GM12891 (cell line): ENCODE results near the gene ANKRD44.
A peak's percentile ranks its signal among the peaks of the same experiment; 100 is the strongest.

Experiments used
- DNase-seq: peaks from one replicate; pipeline ENCODE4 v3.0.0; 2011; ENCODE audit warnings: low spot score; ENCODE audit not compliant: insufficient read length
- FAIRE-seq: peaks from 2 replicates; lab custom pipeline; 2011; peaks lifted over from hg19 to GRCh38; lab: Jason Lieb, UNC
- PAX5 ChIP-seq: IDR thresholded peaks from 2 replicates; pipeline ENCODE4 v1.6.1; 2011; ENCODE audit warnings: low read length, moderate library complexity, mild to moderate bottlenecking; ENCODE audit not compliant: insufficient read depth, severe bottlenecking
- POLR2A ChIP-seq: IDR thresholded peaks from 2 replicates; pipeline ENCODE4 v1.6.1; 2011; ENCODE audit warnings: low read depth, low read length, control low read depth
- POLR2AphosphoS5 ChIP-seq: IDR thresholded peaks from 2 replicates; pipeline ENCODE4 v1.6.1; 2011; ENCODE audit warnings: low read depth, low read length, control low read depth
- POU2F2 ChIP-seq: IDR thresholded peaks from 2 replicates; pipeline ENCODE4 v1.6.1; 2011; ENCODE audit warnings: low read depth, mild to moderate bottlenecking, control low read depth, low read length, moderate library complexity
- SPI1 ChIP-seq: IDR thresholded peaks from 2 replicates; pipeline ENCODE4 v1.6.1; 2011; ENCODE audit warnings: low read depth, low read length, control low read depth
- TAF1 ChIP-seq: IDR thresholded peaks from 2 replicates; pipeline ENCODE4 v1.6.1; 2011; ENCODE audit warnings: low read depth, low read length, control low read depth

ANKRD44 gene

DNA sequence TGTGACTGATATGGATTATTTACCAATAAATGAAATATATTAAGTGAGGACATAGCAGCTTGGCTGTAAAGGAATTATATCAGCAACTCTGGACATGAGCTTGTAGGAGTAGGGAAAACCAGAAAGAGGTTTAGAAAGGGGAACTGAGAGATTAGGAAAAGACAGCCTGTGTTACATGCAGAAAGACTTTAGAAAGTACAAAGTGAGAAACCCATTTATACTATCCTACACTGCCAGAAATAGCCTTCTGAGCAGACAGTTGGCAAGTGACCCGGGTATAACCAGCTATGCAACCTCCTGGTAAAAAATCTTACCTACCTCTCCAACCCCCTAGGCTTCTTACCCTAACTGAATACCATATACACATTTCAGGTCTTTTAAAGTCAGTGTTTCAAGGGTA lies 134.1 kb downstream of the ANKRD44 start:
- FAIRE-seq (no peak), DNase-seq (no peak)
- peak; percentile 78 for TF ChIP-seq SPI1
- TF ChIP-seq TAF1, result no peak

DNA sequence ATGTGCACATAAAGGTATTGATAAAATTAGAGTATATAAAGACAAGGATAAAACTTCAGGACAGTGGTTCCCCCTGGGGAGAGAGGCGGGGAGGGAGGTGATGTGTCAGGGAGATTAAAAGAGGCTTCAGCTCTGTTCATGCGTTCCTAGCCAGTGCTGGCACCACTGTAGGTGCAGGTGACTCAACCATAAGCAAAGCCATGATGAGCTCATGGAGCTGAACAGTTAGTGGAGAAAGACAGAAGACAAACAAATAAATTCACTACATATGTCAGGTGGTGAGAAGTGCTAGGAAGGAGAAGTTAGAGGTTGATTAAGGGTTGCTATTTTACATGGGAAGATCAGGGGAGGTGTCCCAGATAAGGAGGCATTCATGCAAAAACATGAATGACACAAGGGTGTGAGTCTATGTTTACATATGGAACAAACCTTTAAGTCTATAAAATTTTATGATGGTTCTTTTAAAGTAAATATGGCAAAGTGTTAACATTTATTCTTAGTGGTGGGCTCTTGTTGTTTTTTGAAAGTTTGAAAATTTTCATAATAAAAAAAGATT lies 136.0 kb downstream of the ANKRD44 start:
- DNase-seq, result no peak
- peak; percentile 16 for FAIRE-seq
- no peak for TF ChIP-seq POLR2AphosphoS5
- no peak for TF ChIP-seq SPI1
- TF ChIP-seq PAX5, result no peak
- no peak for TF ChIP-seq POU2F2
- no peak for TF ChIP-seq POLR2A
- TF ChIP-seq TAF1, result no peak

DNA sequence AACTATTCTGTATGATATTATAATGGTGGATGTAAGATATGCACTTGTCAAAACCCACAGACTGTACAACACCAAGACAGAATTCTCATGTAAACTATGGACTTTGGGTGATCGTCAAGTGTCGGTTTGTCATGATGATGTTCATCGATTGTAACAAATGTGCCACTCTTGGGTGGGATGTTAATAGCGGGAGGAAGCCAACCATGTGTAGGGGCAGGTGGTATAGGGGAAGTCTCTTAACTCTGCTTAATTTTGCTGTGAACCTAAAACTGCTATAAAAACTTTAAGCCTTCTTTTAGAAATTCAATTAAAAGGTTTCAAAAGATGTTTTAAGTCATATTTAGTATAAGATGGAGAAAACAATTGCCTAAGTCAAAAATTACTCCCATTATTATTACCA lies 139.0 kb downstream of the ANKRD44 start:
- no peak for TF ChIP-seq TAF1
- no peak for TF ChIP-seq SPI1
- no peak for TF ChIP-seq POLR2A
- no peak for TF ChIP-seq POLR2AphosphoS5
- no peak for TF ChIP-seq POU2F2
- TF ChIP-seq PAX5, result no peak

DNA sequence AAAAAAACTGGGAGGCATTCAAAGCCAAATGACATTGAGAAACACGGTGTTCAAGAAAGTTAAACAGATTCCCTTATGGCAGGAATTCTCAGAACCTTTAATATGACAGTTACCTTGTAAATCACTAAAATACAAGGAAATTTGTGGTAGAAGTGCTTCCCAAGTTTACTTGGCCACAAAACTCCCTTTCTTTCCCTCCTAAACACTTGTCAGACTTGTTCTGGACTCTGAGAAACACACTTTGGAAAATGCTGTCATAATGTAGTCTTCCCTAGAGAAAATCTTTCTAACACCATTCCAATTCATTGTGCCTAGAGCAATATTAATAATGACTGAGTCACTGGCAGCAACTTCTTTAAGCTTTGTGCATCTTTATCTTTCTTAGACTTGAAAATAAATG lies 140.4 kb downstream of the ANKRD44 start:
- TF ChIP-seq SPI1, result no peak
- DNase-seq (no peak), FAIRE-seq (no peak)

More for the DNA sequence above, 139.0 kb downstream of the ANKRD44 start:
- no peak for DNase-seq
- peak; percentile 40 for FAIRE-seq

DNA sequence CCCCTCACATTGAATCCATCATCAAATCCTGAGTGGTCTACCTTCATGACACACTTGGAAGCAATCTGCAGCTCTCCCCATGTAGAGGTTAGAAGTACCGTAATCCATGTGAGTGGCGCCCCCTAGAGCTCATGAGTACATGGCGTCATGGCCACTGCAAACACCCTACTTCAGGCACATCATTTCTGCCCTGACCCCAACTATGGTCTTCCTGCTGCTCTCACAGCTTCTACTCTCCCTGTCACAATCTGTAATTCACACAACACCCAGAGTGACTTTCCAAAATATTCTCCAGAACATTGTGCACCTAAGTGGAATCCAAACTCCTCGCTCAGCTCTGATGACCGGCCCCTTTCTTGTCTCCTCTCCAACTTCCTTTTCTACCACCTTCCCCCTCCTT lies 141.9 kb downstream of the ANKRD44 start:
- FAIRE-seq (peak; percentile 98), DNase-seq (no peak)
- TF ChIP-seq TAF1 (no peak), POLR2A (no peak), PAX5 (no peak), SPI1 (no peak), POLR2AphosphoS5 (no peak), POU2F2 (no peak)

DNA sequence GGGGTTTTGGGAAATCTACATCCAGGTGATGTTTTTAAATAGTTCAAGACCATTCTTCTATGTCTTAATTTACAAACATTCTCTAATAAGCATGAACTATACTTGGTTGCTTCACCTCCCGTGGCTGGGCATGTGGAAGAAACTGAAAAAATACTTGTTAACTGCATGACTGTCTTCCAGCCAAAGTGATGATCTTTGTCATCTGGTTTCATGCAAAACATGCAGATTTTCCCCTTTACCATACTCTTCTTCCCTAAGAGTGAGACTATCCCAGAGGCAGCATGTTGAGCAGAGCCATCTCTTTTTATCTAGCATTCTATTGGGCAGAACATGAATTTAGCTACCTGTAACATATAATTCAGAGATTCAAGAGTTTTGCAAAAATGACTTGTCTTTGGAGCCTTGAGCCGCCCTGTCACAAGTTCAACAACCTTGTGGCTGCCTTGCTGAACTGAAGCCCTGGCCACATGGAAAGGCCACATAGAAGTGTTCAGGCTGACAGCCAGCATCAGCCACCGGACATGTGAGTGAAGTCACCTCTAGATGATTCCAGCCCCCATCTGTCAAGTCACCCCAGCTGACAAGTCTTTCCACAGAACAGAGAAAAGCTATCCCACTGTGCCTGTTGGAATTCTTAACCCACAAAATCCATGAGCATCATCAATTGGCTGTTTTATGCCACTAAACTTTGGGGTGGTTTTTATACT lies 142.8 kb downstream of the ANKRD44 start:
- TF ChIP-seq TAF1, result no peak
- no peak for TF ChIP-seq PAX5
- no peak for TF ChIP-seq POLR2AphosphoS5
- TF ChIP-seq SPI1, result no peak
- no peak for TF ChIP-seq POU2F2
- no peak for TF ChIP-seq POLR2A
- DNase-seq, result no peak
- FAIRE-seq, result peak; percentile 47

DNA sequence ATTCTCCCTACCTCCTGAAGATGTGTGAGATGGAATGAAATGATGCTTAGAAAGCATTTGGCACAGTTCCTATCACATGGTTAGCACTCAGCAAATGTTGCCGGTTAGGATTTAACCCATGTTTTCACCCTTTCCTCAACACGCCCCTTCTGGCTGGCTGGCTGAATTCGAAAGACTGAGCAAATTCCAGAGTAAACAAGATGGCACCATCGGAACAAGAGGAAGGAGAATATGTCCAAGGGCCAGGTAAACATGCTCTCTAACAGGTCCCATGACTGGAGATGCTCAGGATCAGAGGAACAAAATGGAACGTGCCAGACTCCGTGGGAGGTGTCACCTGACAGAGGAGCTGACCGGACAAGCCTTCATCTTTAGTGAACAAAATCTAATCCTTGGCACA lies 145.6 kb downstream of the ANKRD44 start:
- no peak for TF ChIP-seq POLR2A
- TF ChIP-seq TAF1, result no peak
- no peak for TF ChIP-seq POU2F2
- no peak for TF ChIP-seq PAX5
- FAIRE-seq, result no peak
- no peak for DNase-seq

DNA sequence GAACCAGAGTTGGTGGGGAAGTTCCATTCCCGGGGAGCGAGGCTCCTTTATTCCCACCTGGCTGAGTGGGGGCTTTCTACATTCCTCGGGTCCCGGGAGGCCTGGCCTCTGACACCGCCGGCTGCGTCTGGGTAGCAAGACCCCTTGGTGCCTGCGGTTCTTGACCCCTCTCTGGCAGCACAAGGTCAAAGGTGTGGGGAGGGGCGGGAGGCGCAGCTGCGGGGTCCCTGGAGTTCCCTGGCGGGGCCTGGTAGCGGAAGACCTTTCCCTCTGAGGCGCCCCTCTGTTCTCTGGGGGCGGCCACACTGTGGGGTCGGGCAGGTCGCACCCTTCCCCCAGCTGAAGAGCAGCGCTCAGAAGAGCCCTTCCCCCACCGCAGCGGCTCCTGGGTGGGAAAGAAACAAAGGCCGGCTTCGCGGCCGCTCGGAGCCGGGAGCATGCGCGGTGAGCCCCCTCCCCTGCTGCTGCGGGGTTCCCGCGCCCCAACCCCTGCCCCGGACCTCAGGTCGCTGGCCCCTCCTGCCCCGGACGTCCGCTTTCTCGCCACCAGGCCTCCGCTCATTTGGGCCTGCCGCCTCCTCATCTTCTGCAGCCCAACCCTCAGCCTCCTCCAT lies 146.3 kb downstream of the ANKRD44 start:
- no peak for FAIRE-seq
- DNase-seq, result no peak
- TF ChIP-seq POLR2A (no peak), TAF1 (no peak), PAX5 (no peak), POLR2AphosphoS5 (no peak), POU2F2 (no peak), SPI1 (no peak)

DNA sequence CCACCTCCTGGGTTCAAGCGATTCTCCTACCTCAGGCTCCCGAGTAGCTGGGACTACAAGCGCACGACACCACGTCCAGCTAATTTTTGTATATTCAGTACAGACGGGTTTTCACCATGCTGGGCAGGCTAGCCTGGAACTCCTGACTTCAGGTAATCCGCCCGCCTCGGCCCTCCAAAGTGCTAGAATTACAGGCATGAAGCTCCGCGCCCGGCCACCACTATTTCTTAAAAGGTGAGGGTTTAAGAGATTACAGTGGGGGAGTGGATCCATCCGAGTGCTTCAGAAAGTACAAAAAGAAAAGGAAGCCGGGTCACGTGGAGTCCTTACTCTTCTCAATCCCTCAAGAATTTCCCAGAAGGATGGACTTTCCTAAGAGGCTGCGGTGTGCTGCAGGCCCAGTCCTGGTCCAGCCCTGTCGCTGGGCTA lies 146.9 kb downstream of the ANKRD44 start:
- TF ChIP-seq TAF1 (no peak), POLR2AphosphoS5 (no peak), PAX5 (no peak), POU2F2 (no peak), SPI1 (no peak)
- DNase-seq (no peak), FAIRE-seq (no peak)

DNA sequence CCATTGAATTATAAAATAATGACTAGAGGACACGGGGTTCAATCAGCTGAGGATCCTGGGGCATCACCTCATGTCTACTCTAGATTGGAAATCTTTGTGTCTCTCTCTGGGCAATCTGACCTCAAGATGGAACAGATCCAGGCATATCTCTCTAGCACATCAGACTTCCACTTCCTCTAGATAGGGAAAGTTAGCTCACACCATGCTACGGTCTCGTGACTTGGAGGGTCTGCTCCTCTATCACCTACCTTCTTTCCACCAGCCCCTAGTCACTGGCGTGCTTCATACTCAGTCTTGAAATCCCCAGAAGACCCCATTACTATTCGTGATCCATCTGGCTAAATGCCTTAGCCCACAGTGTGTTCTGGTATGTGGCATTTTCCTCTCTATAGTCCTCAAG lies 148.8 kb downstream of the ANKRD44 start:
- TF ChIP-seq SPI1, result peak; percentile 11; the same call in 1 of the 2 replicates
- TF ChIP-seq POU2F2, result no peak
- TF ChIP-seq PAX5, result no peak
- DNase-seq (no peak), FAIRE-seq (no peak)
